ENCODE data around the gene SYT1.

SYT1 gene

DNA sequence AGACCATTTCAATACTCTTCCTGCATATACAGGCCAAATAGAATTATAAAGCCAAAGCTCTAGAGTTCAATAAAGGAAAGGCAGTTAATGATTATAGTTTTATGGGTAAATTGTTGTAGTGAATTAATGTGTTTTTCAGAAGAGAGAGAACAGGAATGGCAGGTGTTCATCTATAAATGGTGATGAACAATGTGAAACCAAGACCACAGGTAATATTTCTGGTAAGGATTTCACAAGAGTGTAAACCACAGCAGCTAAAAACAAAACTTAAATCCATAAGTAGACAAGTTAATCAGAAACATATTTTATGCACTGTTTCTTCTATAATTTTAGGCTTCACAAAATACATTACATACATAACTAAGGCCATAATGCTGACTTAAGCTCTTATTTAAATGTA is 204.4 kb downstream of the SYT1 start:
- TF ChIP-seq, protein P1, sequence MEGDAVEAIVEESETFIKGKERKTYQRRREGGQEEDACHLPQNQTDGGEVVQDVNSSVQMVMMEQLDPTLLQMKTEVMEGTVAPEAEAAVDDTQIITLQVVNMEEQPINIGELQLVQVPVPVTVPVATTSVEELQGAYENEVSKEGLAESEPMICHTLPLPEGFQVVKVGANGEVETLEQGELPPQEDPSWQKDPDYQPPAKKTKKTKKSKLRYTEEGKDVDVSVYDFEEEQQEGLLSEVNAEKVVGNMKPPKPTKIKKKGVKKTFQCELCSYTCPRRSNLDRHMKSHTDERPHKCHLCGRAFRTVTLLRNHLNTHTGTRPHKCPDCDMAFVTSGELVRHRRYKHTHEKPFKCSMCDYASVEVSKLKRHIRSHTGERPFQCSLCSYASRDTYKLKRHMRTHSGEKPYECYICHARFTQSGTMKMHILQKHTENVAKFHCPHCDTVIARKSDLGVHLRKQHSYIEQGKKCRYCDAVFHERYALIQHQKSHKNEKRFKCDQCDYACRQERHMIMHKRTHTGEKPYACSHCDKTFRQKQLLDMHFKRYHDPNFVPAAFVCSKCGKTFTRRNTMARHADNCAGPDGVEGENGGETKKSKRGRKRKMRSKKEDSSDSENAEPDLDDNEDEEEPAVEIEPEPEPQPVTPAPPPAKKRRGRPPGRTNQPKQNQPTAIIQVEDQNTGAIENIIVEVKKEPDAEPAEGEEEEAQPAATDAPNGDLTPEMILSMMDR (IDR thresholded peaks at IDR 0.05; ENCODE audit: poor library complexity, severe bottlenecking) = no peak

DNA sequence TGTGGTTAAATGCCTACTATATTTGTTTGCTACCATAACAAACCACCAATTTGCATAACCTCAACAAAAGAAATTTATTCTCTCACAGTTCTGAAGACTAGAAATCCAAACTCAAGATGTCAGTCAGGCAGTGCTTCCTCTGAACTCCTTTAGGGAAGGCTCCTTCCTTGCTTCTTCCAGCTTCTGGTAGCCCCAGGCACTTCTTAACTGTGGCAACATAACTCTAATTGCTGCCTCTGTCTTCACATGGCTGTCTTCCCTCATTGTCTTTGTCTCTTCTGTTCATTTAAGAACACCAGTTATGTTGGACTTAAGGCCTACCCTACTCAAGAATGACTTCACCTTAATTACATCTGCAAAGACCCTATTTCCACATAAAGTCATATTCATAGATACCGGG is 206.9 kb downstream of the SYT1 start:
- H3K9me3 ChIP-seq (ENCODE audit: severe bottlenecking) = no peaks in the 10 kb centered on the region
- H3K4me3 ChIP-seq (ENCODE audit: severe bottlenecking) = no peak overlapping the region
- TF ChIP-seq, protein P1 (IDR thresholded peaks at IDR 0.05; ENCODE audit: poor library complexity, severe bottlenecking) = no peak
- DNase-seq (ENCODE audit: low spot score) (no peak), ATAC-seq (ENCODE audit: low read depth) (no peak)
- no peak overlapping the region for H3K27ac ChIP-seq (ENCODE audit: poor library complexity, severe bottlenecking)
- peaks cover 3% of the 10 kb centered on the region for H3K27me3 ChIP-seq (ENCODE audit: insufficient read depth, poor library complexity, severe bottlenecking)
- H3K4me1 ChIP-seq (ENCODE audit: insufficient read depth, poor library complexity, severe bottlenecking) = no peaks in the 10 kb centered on the region
- H3K36me3 ChIP-seq (ENCODE audit: low read depth) = no peaks in the 10 kb centered on the region

More for the DNA sequence above, 204.4 kb downstream of the SYT1 start:
- no peaks in the 10 kb centered on the region for H3K36me3 ChIP-seq (ENCODE audit: low read depth)
- no peak overlapping the region for H3K4me3 ChIP-seq (ENCODE audit: severe bottlenecking)
- no peak for ATAC-seq (ENCODE audit: low read depth)
- peaks cover 3% of the 10 kb centered on the region for H3K27me3 ChIP-seq (ENCODE audit: insufficient read depth, poor library complexity, severe bottlenecking)
- H3K4me1 ChIP-seq (ENCODE audit: insufficient read depth, poor library complexity, severe bottlenecking) = no peaks in the 10 kb centered on the region
- DNase-seq (ENCODE audit: low spot score) = no peak
- H3K9me3 ChIP-seq (ENCODE audit: severe bottlenecking) = no peaks in the 10 kb centered on the region
- H3K27ac ChIP-seq (ENCODE audit: poor library complexity, severe bottlenecking) = no peak overlapping the region

DNA sequence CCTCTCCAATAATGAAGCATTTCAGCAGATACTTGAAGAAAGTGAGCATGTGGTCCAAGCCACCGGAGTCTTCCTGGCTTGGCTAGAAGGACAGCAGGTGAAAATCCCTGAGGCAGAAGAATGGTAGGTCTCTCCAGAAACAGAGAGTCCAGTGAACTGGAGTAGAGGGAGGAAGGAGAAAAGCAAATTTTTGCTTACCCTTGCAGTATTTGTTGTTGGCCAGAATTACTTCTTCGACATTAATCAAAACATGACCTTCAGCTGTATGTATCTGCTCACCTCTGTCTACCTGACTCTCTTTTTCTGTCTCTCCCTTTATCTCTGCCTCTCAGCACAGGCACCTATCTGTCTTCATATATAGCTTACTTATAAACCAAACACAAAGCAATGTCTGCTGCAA is 208.9 kb downstream of the SYT1 start:
- H3K36me3 ChIP-seq (ENCODE audit: low read depth) = no peaks in the 10 kb centered on the region
- no peak overlapping the region for H3K27ac ChIP-seq (ENCODE audit: poor library complexity, severe bottlenecking)
- H3K27me3 ChIP-seq (ENCODE audit: insufficient read depth, poor library complexity, severe bottlenecking) = peaks cover 3% of the 10 kb centered on the region
- no peaks in the 10 kb centered on the region for H3K4me1 ChIP-seq (ENCODE audit: insufficient read depth, poor library complexity, severe bottlenecking)
- no peak overlapping the region for H3K4me3 ChIP-seq (ENCODE audit: severe bottlenecking)
- ATAC-seq (ENCODE audit: low read depth) (no peak), DNase-seq (ENCODE audit: low spot score) (no peak)
- TF ChIP-seq, protein P1 (IDR thresholded peaks at IDR 0.05; ENCODE audit: poor library complexity, severe bottlenecking) = no peak
- peaks cover 2% of the 10 kb centered on the region for H3K9me3 ChIP-seq (ENCODE audit: severe bottlenecking)

DNA sequence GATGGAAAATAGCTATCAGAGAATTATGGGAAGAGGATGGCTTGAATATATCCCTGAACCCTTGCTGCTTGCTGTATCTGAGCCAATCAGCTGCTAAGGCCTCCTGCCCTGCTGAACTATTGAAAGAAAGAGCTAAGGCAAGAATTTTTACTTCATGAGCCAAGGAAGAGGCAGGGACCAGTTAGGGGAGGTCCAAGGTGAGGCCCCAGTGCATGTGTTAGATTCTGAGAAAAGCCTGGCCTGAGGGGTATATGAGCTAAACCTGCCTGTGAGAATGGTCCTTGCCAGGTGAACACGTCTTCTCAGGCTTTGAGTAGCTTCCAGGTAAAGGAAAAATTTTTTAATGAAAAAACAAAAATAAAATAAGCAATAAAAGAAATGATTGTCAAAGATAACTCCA is 218.0 kb downstream of the SYT1 start:
- Histone ChIP-seq H3K27ac (ENCODE audit: poor library complexity, severe bottlenecking) (no peak overlapping the region), H3K27me3 (ENCODE audit: insufficient read depth, poor library complexity, severe bottlenecking) (no peaks in the 10 kb centered on the region), H3K4me3 (ENCODE audit: severe bottlenecking) (no peak overlapping the region), H3K4me1 (ENCODE audit: insufficient read depth, poor library complexity, severe bottlenecking) (no peaks in the 10 kb centered on the region), H3K9me3 (ENCODE audit: severe bottlenecking) (no peaks in the 10 kb centered on the region), H3K36me3 (ENCODE audit: low read depth) (no peaks in the 10 kb centered on the region)
- ATAC-seq (ENCODE audit: low read depth) = no peak
- no peak for DNase-seq (ENCODE audit: low spot score)
- TF ChIP-seq, protein P1 (IDR thresholded peaks at IDR 0.05; ENCODE audit: poor library complexity, severe bottlenecking) = no peak

DNA sequence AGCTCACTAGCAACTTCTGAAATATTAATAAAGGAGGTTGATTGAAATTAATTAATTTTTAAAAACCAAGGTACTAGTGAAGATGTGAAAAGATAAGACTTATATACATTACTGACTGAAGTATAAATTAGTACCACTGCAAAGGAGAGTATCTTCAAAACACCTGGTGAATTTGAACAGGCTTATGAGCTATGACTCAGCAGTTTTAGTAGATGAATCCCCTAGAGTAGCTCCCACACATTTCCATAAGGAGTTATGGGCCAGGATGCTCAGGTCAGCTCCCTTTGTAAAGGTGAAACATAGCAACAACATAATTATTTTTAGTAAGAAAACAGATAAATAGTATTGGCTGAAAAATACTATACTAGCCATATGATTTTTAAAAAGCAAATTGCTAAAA is 218.6 kb downstream of the SYT1 start:
- no peak overlapping the region for H3K4me3 ChIP-seq (ENCODE audit: severe bottlenecking)
- no peaks in the 10 kb centered on the region for H3K27me3 ChIP-seq (ENCODE audit: insufficient read depth, poor library complexity, severe bottlenecking)
- TF ChIP-seq, protein P1 (IDR thresholded peaks at IDR 0.05; ENCODE audit: poor library complexity, severe bottlenecking) = no peak
- DNase-seq (ENCODE audit: low spot score) (no peak), ATAC-seq (ENCODE audit: low read depth) (no peak)
- H3K9me3 ChIP-seq (ENCODE audit: severe bottlenecking) = no peaks in the 10 kb centered on the region
- no peak overlapping the region for H3K27ac ChIP-seq (ENCODE audit: poor library complexity, severe bottlenecking)
- no peaks in the 10 kb centered on the region for H3K4me1 ChIP-seq (ENCODE audit: insufficient read depth, poor library complexity, severe bottlenecking)
- no peaks in the 10 kb centered on the region for H3K36me3 ChIP-seq (ENCODE audit: low read depth)

Data from RWPE2 (cell line).